GM12892 (cell line): ENCODE data around the gene SMDT1.

ENCODE experiments used
- POLR2A ChIP-seq: IDR thresholded peaks from 2 replicates; pipeline ENCODE4 v1.6.1; 2011; ENCODE audit warnings: low read depth, low read length, control low read depth
- POLR2AphosphoS5 ChIP-seq: IDR thresholded peaks from 2 replicates; pipeline ENCODE4 v1.6.1; 2011; ENCODE audit warnings: low read depth, low read length, control low read depth

DNA sequence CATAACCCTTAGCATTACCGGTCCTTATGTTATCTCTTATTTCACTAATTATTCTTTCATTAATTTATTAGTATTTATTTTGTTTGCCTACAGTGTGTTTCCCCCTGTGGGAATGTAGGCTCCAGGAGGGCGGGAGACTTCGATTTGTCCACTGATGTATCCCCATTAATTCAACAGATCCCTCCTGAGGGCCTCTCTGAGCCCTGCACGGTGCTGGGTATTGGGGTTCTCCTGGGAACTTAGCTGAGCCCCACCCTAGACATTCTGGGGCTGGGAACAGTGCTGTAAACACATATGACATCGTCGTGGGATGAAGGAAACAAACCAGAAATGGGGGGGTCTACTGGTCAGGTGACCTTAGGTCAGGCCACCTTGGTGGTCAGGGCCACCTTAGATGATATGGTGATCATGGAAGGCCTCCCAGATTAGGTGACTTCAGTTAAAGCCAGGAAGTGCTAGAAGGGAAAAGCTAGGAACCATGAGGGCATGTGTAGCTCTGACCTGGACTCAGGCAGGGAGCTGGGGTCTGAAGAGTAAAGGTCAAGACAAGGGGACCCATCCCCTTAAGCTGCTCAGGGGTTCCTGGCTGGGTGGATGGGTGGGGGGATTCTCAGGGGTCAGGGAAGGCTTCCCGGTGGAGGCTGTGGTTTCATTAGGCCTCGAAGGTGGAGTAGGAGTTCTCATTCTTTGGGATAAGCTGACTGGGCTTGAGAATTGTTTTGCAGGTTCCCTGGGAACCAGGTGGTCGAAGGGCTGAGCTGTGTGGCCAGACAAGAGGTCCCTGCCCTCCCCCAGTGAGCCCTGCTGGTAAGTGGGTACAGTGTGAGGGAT is 4.4 kb upstream of the SMDT1 start:
- TF ChIP-seq POLR2AphosphoS5 (no peak), POLR2A (no peak)
